B cell (primary cell): Measurements from ENCODE around the gene PLPPR1.

ENCODE experiments used
- EZH2 ChIP-seq: IDR thresholded peaks from 2 replicates; pipeline ENCODE4 v1.6.1; 2012; ENCODE audit warnings: borderline replicate concordance, low read depth, mild to moderate bottlenecking, moderate library complexity, low read length; ENCODE audit not compliant: insufficient read depth, poor library complexity, severe bottlenecking
- TF ChIP-seq, protein P1 (sequence below): fragments of 200-600 bp; IDR thresholded peaks from one replicate; pipeline ENCODE4 v1.8.0; 2022; ENCODE audit warnings: antibody characterized with exemption, mild to moderate bottlenecking

DNA sequence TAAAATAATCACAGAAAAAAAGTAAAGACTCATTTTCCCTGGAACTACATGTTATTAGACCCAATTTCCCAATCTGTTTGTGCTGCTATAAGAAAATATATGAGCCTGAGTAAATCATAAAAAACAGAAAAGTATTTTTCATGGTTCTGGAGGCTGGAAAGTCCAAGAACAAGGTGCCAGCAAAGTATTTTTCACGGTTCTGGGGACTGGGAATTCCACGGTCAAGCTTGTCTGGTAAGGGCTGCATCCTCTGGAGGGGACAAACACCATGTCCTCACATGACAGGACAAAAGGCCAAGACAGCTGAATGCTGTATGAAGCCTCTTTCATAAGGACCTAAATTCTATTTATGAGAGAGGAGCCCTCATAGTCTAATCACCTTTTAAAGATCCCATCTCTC lies 172.3 kb downstream of the PLPPR1 start:
- TF ChIP-seq EZH2, result no peak
- TF ChIP-seq, protein P1, sequence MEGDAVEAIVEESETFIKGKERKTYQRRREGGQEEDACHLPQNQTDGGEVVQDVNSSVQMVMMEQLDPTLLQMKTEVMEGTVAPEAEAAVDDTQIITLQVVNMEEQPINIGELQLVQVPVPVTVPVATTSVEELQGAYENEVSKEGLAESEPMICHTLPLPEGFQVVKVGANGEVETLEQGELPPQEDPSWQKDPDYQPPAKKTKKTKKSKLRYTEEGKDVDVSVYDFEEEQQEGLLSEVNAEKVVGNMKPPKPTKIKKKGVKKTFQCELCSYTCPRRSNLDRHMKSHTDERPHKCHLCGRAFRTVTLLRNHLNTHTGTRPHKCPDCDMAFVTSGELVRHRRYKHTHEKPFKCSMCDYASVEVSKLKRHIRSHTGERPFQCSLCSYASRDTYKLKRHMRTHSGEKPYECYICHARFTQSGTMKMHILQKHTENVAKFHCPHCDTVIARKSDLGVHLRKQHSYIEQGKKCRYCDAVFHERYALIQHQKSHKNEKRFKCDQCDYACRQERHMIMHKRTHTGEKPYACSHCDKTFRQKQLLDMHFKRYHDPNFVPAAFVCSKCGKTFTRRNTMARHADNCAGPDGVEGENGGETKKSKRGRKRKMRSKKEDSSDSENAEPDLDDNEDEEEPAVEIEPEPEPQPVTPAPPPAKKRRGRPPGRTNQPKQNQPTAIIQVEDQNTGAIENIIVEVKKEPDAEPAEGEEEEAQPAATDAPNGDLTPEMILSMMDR, result no peak
